Stimulated activated CD4-positive, alpha-beta T cell treated with anti-CD3 and anti-CD28 coated beads, Interleukin-12 subunit alpha, Interleukin-12 subunit beta, amount 100 ng/mL, for 24 hours (primary cell): ENCODE data around the gene COPG1.
"Not testable (repeated sequence)": the region's sequence is repeated elsewhere in the genome, so short reads cannot be mapped to it uniquely, and the experiment has no call there.

Experiments
- DNase-seq, 2 experiments: peaks; one replicate each; pipeline ENCODE4 v3.0.0-alpha.2; 2020; ENCODE audit warnings: low read depth in 2 of 2

COPG1 gene, protein sequence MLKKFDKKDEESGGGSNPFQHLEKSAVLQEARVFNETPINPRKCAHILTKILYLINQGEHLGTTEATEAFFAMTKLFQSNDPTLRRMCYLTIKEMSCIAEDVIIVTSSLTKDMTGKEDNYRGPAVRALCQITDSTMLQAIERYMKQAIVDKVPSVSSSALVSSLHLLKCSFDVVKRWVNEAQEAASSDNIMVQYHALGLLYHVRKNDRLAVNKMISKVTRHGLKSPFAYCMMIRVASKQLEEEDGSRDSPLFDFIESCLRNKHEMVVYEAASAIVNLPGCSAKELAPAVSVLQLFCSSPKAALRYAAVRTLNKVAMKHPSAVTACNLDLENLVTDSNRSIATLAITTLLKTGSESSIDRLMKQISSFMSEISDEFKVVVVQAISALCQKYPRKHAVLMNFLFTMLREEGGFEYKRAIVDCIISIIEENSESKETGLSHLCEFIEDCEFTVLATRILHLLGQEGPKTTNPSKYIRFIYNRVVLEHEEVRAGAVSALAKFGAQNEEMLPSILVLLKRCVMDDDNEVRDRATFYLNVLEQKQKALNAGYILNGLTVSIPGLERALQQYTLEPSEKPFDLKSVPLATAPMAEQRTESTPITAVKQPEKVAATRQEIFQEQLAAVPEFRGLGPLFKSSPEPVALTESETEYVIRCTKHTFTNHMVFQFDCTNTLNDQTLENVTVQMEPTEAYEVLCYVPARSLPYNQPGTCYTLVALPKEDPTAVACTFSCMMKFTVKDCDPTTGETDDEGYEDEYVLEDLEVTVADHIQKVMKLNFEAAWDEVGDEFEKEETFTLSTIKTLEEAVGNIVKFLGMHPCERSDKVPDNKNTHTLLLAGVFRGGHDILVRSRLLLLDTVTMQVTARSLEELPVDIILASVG

DNA sequence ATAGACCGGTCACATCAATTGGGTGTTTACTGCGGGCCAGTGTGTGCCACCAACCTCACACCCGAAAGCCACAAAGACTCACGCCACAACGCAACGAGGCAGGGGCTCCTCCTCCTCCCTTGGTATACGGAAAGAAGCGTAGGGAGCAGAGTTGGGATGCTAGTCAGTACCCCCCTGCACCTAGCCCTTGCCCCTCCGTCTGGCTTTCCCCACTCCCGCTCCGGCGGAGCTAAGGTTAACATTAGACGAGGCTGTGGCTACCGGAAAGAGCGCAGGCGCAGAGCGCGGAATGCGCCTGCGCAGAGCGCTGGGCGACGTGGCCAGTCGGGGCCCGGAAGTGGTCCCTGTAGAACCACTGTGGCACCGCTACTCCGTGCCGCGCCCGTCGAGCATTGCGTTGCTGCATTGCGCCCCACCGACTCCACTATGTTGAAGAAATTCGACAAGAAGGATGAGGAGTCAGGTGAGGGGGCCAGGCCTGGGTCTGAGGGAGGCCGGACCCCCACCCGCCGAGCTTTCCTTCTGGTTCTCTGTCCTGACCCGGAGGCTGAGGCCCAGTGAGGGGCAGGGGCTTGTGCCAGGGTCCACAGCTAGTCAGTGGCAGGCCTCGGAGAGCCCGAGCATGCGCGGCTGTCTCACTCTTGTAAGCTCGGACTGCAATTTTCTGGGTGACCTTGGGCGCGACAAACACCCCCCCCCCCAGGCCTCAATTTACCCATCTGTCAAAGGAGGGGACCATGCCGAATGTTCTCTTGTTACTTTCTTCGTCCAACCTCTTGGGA, at the start of gene COPG1:
Gene COPG1, plus strand, starts transcription at position 323 of the 782 bp plus-strand sequence. Its CDS starts 104 bp downstream, at position 427.
- peak; percentile 73 to 75 for DNase-seq

DNA sequence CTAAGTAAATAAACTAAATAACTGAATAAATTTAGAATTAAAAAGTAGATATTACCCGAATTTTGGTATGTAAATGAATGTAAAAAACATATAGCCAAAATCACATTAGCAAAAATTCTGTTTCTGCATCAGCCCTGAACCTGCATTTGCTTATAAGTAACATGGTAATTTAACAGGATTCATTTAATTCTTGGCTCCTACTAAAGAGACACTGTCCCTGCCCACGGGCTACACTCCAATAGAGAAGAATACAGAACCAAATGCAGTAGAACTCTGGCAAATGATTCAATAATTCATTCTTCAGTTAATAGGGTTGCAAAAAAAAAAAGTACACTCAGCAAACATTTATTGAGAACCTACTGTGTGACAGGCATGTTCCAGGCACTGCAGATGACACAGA, 44.9 kb upstream of the COPG1 start:
- no peak for DNase-seq

DNA sequence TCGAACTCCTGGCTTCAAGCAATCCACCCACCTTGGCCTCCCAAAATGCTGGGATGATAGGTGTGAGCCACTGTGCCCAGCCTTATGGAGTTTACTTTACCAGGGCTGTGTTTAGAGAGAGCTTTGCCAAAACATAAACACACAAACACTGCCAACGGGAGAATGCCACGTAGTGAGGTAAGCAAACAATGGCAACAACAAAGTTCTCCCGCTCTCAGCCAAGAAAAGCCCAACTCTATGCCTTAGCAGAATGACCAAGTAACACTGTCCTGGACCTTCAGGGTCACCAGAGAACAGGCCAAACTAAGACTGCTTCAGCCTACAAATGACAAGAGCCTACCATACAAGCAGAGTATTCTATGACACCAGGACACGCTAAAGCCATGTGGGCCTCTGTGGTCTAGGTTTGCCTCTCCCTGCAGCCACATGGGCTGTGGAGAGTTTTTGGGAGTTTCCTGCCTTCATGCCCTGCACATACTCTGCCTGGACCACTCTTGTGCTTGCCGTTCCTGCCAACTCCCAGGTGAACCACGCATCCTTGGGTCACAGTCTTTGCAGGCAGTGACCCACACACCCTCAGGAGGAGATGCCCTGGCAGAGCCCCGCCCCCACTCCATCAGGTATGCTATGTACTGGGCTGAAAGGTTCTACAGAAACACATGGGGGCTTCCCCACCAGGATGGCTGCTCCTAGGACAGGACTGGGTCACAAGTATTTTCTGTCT, 44.1 kb upstream of the COPG1 start:
- no peak for DNase-seq

DNA sequence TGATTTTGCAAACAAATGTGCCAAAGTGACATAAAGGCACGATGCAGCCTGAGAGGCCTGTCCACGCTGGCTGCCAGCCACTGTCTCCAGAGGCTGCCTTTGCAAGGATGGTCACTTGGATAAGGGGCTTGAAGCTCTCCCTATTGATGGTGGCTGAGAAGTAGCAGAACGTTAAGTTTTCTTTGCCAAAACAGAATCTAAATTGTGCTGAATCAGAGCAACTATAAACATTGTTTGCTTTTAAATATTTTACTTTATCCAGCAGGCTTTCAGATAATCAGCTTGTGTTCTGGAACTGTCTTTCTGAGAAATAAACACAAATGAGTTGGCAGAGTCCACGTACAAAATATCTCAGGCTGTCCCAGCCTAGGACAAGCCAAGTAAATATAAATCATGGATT, 41.9 kb upstream of the COPG1 start:
- DNase-seq = no peak

DNA sequence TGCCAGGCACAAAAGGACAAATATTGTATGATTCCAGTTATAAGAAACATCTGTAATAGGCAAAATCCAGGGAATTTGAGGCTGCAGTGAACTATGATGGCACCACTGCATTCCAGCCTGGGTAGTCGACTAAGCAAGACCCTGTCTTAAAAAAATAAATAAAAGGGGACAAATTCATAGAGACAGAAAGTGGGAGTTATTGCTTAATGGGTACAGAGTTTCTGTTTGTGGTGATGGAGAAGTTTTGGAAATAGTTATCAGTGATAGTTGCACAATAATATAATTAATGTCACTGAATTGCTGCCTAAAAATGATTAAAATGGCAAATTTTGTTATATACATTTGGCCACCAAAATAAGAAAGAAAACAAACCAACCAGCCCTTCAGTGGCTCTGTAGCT, 38.1 kb upstream of the COPG1 start:
- DNase-seq = no peak

DNA sequence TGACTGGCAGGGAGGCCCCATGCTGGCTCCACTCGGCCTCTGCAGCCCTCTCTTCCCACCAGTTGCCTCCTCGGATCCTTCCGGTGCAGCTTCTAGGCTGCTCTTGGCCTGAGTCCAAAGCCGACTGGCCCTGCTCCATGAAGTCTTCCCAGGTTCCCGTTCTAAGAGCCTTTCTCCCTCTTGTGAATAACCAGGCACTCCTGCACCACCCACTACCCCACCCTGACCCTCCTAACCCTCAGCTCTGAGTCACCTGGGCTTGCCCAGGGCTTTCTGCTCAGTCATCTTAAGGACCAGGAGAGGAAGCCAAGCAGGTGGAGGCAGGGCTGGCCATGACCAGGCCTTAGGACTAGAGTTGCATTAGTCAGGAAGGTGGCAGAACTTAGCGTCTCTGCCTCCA, 37.6 kb upstream of the COPG1 start:
- no peak for DNase-seq

DNA sequence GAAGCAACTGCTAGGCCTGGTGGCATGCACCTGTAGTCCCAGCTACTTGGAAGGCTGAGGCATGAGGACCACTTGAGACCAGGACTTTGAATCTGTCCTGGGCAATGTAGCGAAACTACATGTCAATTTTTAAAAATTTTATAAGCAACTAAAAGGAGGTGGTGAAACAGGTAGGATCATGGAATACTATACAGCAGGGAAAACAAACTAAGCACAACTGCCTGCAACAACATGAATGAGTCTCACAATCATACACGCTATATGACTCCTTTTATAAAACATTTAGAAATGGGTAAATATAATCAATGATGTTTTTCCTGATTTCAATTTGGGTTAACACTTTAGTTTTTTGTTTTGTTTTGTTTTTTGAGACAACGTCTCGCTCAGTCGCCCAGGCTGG, 36.2 kb upstream of the COPG1 start:
- DNase-seq = no peak

DNA sequence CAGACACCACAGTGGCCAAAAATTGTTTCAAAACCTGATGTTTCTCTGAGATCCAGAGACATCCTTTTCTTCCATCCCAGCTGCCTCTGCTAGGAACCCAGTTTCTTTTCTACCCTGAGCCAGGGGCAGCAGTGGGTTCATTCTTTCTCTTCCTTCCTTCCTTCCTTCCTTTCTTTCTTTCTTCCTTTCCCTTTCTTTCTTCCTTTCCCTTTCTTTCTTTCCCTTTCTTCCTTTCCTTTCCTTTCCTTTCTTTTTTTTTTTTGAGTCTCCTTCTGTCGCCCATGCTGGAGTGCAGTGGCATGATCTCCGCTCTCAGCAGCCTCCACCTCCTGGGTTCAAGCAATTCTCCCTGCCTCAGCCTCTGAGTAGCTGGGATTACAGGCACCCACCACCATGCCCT, 30.7 kb upstream of the COPG1 start:
- DNase-seq = no peak

DNA sequence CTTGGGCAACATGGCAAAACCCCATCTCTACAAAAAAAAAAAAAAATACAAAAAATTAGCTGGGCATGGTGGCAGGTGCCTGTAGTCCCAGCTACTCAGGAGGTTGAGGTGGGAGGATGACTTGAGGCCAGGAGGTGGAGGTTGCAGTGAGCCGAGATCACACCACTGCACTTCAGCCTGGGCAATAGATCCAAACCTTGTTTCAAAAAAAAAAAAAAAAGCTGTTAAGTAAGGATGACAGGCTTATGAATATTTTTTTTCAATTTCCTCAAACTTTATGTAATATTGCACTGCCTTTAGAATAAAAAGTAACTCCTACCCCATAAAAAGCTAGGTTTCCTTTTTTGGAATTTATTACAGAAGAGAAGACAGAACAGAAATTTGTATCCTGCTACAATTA, 25.0 kb upstream of the COPG1 start:
- DNase-seq = not testable (repeated sequence)

DNA sequence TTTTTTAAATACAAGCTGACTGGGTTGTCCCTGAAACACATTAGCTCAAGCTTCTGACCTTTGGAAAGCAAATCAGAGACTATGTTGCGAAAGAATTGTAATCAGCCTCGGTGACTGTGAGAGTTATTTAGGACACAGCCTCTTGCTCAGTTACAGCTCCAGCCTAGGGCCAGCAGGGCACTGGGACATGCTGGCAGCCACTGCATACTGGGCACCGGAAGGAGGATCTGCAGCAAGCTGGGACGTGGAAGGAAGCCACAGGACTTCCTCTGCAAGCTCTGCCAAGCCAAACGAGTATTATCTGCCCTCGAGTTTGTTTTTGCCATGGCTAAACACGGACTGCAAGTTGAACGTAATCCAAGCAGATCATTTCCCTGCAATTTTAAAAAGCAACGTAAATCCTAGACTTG, 24.4 kb upstream of the COPG1 start:
- no peak for DNase-seq

DNA sequence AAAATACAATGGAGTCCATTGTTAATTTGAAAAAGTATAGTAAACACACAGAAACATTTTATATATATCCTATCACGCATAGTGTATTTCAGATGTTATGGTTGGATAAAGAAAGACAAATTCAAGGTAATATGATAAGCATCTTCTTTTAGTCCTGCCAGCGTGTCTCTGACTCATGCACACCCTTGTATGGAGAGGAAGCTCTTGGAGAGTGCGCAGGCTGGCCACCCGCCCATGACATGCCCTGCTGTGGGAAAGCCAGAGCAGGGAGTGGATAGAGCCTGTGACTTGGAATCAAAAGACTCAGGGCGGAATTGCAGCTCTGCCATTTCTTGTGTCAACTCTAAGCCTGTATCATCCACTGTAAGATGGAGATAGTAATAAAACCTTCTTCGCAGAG, 23.0 kb upstream of the COPG1 start:
- no peak for DNase-seq

DNA sequence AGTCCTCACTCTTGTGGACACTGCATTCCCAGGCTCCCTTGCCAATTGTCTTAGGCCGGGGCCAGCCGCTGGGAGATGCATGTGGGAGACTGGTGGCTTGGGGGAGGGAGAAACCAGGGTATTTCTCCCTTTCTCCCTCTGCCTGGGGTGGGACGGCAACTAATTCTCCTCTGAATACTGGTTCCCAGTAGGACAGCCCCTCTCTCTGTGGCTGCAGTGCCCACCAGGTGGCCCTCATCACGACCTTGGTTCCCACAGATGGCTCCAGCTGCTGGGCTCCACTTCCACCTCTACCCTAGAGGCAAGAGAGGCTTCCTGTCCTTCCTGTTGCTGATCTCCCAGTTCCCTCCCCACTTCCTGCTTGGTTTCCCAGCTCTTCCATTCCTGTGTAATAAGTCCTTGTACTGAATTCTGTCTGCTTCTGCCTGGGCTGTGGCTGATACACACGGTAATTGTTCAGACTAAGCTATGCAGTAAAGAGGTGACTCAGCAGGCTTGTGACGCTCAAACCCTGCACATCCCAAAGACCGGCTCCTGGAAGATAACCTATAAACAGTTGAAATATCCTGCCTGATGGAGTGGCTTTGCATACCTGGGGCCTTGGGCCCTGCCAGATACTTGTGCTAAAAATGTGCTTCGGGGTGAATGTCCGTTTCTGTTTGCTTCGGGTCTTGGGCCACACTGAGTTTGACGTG, 20.4 kb upstream of the COPG1 start:
- no peak for DNase-seq

DNA sequence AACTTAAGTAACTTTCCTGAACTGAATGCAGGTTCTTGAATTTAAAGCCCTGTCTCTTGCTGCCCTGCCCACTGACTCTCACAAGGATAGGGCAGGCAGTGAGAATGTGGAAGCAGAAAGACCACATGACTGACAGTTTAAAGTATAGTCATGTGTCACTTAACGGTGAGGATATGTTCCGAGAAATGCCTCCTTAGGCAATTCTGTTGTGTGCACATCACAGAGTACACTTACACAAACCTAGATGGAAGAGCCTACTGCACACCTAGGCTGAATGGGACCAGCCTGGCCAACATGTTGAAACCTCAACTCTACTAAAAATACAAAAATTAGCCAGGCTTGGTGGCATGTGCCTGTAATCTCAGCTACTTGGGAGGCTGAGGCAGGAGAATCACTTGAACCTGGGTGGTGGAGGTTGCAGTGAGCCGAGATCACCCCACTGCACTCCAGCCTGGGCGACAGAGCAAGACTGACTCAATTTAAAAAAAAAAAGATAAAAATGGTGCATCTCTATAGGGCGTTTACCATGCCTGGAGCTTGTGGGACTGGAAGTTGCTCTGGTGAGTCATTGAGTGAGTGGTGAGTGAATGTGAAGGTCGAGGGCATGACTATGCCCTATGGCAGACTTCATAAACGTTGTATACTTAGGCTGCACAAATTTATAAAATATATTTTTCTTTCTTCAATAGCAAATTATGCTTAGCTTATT, 18.9 kb upstream of the COPG1 start:
- DNase-seq = no peak

DNA sequence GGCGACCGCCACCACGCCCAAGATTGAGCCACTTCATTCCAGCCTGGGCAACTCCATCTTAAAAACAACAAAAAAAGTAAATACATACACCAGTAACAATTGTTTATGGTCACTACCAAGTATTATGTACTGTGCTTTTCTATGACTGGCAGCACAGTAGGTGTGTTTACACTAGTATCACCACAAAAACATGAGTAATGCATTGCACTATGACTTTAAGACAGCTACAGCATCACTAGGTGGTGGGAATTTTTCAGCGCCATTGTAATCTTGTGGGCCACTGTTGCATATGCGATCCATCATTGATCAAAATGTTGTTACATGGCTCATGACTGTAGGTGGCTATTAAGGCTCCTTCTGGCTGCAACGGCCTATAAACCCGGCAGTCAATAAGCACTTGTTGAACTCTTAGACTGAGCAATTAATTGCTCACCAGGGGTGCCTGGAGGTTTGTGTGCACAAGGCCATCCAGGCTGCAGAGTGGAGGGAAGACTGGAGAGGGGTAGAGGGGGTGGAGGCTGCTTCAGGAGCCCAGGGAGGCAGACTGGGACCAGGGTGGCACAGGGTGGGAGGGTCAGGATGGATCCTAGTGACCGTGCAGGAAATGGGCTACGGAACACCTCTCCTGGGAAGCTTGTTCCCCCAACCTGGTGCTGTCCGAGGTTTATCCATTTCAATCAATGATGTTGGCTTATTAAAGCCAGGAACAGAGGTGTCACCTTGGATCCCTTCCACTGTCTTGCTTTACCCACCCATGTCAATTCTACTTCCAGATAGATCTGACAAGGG, 17.9 kb upstream of the COPG1 start:
- no peak for DNase-seq

DNA sequence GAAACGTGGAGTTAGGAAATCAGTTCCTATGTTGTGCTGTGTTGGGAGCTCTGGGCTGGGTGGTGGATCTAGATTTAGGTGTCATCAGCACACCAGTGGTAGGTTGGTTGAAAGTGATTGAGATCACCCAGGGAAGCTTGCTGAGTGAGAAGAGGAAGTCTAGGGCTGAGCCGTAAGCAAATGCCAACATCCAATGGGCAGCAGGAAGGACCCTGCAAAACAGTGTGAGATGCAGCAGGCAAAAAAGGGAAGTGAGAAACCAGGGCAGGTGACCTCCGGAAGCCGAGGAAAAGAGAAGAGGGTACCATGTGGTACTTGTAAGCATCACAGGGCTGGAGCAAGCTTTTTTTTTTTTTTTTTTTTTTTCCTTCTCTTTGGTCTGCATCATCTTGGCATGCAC, 15.9 kb upstream of the COPG1 start:
- DNase-seq = no peak

DNA sequence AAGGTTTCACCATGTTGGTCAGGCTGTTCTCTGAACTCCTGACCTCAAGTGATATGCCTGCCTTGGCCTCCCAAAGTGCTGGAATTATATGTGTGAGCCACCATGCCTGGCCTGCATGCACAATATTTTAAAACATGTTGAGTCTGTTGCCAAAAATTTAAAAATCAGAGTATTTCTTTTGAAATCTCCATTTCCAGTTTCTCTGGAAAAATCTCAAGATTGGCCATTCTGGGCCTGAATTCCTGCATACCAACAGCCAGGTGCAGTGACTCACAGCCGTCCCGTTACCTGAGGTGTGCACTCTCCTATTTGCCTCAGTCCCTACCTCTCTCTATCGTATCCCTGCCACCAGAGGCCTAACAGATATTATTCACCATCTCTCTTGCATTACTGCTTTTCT, 15.0 kb upstream of the COPG1 start:
- DNase-seq = no peak

DNA sequence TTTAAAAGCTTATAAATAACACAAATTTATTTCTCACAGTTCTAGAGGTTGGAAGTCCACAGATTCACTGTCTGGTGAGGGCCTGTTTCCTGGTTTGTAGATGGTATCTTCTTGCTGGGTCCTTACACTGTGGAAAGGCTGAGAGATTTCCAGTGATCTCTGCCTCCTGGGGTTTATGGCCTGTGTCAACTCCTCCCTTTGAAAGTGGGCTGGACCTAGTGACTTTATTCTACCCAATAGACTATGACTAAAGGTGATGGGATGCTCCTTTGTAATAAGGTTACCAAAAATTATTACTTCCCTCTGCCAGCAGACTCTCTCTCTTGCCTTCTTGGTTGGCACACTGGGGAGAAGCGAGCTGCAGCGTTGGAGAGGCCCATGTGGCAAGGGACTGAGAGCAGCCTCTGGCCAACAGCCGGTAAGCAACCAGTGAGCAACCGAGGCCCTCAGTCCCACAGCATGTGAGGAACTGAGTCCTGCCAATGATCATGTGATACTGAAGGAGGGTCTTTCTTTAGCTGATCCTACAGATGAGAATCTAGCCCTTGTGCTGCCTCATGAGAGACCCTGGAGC, 14.0 kb upstream of the COPG1 start:
- DNase-seq = no peak

DNA sequence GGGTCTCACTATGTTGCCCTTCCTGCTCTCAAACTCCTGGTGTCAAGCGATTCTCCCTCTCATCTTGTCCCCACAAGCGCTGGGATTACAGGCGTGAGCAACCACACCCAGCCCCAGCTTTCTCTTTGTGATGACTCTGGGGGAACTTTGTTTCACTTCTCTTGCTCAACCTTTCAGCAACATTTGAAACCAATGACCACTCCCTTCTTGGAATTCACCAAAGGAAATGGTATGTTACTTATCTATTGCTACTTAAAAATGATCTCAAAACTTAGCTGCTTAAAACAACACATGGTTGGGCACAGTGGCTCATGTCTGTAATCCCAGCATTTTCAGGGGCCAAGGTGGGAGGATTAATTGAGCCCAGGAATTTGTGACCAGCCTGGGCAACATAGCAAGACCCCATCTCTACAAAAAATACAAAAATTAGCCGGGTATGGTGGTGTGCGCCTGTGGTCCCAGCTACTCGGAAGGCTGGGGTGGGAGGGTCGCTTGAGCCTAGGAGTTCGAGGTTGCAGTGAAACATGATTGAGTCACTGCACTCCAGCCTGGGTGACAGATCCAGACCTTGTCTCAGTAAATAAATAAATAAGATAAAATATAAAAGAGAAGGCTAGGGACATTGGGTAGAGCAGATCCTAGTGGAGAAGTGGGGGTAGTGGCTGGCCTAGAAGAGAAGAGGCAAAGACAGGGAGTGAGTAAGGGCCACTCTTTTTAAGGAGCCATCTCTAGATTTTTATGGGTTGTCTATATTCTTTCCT, 10.3 kb upstream of the COPG1 start:
- DNase-seq = no peak
